Effector memory CD8-positive, alpha-beta T cell (primary cell): ENCODE measurements around the gene OTOG.

Source experiments
- ATAC-seq: fragments of 150-1000 bp; cut with Tn5 transposase; replicated peaks from 2 replicates; pipeline ENCODE4 v1.10.0; 2021; ENCODE audit warnings: mild to moderate bottlenecking, moderate library complexity
- DNase-seq, 3 experiments: peaks; one replicate each; pipeline ENCODE4 v3.0.0; 2021
- H3K27ac Mint-ChIP-seq, 2 donors: one replicate each; pipeline ENCODE4 v1.8.0; 2022; ENCODE audit warnings: mild to moderate bottlenecking in 2 of 2, mixed read lengths in 2 of 2, moderate library complexity in 2 of 2
- H3K27me3 Mint-ChIP-seq, 2 donors: one replicate each; pipeline ENCODE4 v1.8.0; 2022; ENCODE audit warnings: mixed read lengths in 2 of 2
- H3K36me3 Mint-ChIP-seq: one replicate; pipeline ENCODE4 v1.8.0; 2022; ENCODE audit warnings: mild to moderate bottlenecking, moderate library complexity, mixed read lengths; ENCODE audit not compliant: insufficient read depth
- H3K4me1 Mint-ChIP-seq, 2 donors: one replicate each; pipeline ENCODE4 v1.8.0; 2022; ENCODE audit warnings: low read depth in 2 of 2, mixed read lengths in 2 of 2
- H3K4me3 Mint-ChIP-seq, 2 donors: one replicate each; pipeline ENCODE4 v1.8.0; 2022; ENCODE audit warnings: mild to moderate bottlenecking in 2 of 2, mixed read lengths in 2 of 2, moderate library complexity in 2 of 2
- H3K9me3 Mint-ChIP-seq, 2 donors: one replicate each; pipeline ENCODE4 v1.8.0; 2022; ENCODE audit warnings: mixed read lengths in 2 of 2

The OTOG gene

GRCh38 chr11:17552041-17552355 is 4.9 kb downstream of the OTOG start:
- ATAC-seq (no peak), DNase-seq (no peak)
- H3K36me3 Mint-ChIP-seq, result no peaks in the 10 kb centered on the region
- H3K27me3 Mint-ChIP-seq, result peaks cover 35 to 59% of the 10 kb centered on the region in 2 donors
- no peak overlapping the region for H3K4me3 Mint-ChIP-seq
- H3K27ac Mint-ChIP-seq, result no peak overlapping the region
- H3K4me1 Mint-ChIP-seq, result peaks cover 3% of the 10 kb centered on the region in 2 donors
- no peaks in the 10 kb centered on the region for H3K9me3 Mint-ChIP-seq

GRCh38 chr11:17552392-17553248 is 5.6 kb downstream of the OTOG start:
- no peak for DNase-seq
- ATAC-seq, result no peak
- Mint-ChIP-seq H3K27me3 (peaks cover 29 to 59% of the 10 kb centered on the region in 2 donors), H3K27ac (no peak overlapping the region), H3K4me3 (no peak overlapping the region), H3K4me1 (peaks cover 0 to 3% of the 10 kb centered on the region in 2 donors), H3K9me3 (no peaks in the 10 kb centered on the region), H3K36me3 (no peaks in the 10 kb centered on the region)

GRCh38 chr11:17553249-17553546 is 6.1 kb downstream of the OTOG start:
- Mint-ChIP-seq H3K4me3 (no peak overlapping the region), H3K4me1 (peaks cover 0 to 3% of the 10 kb centered on the region in 2 donors)

DNA sequence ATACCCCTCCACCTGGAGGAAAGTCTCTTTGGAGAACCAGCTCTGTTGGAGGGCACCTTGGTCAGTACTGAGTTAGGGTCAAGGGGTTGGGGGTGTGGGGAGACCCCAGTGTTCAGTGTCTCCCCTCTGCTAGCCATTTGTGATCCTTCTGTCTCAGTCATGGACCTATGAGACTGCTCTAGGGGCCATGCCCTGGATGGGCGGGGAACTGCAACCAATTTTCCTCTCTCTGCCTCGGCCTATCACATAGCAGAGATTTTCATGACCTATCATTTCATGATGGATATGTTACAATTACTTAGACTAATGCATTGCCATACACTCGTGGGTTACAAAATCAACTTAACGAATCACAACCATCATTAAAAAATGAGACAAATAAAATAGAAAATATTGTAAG is 7.4 kb downstream of the OTOG start:
- DNase-seq (no peak), ATAC-seq (no peak)
- H3K4me1 Mint-ChIP-seq, result peaks cover 0 to 3% of the 10 kb centered on the region in 2 donors
- no peaks in the 10 kb centered on the region for H3K9me3 Mint-ChIP-seq
- no peak overlapping the region for H3K27ac Mint-ChIP-seq
- no peak overlapping the region for H3K4me3 Mint-ChIP-seq
- H3K36me3 Mint-ChIP-seq, result no peaks in the 10 kb centered on the region
- H3K27me3 Mint-ChIP-seq, result peaks cover 23 to 53% of the 10 kb centered on the region in 2 donors

More at GRCh38 chr11:17553249-17553546, 6.1 kb downstream of the OTOG start:
- no peaks in the 10 kb centered on the region for H3K9me3 Mint-ChIP-seq
- no peak overlapping the region for H3K27ac Mint-ChIP-seq
- no peak for DNase-seq
- peaks cover 25 to 59% of the 10 kb centered on the region in 2 donors for H3K27me3 Mint-ChIP-seq
- no peaks in the 10 kb centered on the region for H3K36me3 Mint-ChIP-seq
- no peak for ATAC-seq

DNA sequence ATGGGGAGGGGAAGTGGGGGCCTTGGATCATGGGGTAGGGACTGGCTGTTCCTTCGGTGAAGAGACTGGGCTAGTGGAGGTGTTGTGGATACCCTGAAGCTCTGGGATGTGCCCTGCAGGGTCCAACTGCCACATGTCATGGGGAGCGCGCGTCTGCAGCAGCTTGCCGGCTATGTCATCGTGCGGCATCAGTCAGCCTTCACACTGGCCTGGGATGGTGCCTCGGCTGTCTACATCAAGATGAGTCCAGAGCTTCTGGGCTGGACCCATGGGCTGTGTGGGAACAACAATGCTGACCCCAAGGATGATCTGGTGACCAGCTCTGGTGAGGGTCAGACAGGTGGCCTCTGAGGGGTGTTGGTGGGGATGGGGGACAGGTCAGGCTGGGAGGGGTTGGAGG is 9.9 kb downstream of the OTOG start:
- no peaks in the 10 kb centered on the region for H3K9me3 Mint-ChIP-seq
- peaks cover 22 to 54% of the 10 kb centered on the region in 2 donors for H3K27me3 Mint-ChIP-seq
- ATAC-seq, result no peak
- no peaks in the 10 kb centered on the region for H3K36me3 Mint-ChIP-seq
- DNase-seq, result no peak
- H3K4me3 Mint-ChIP-seq, result no peak overlapping the region
- H3K27ac Mint-ChIP-seq, result no peak overlapping the region
- H3K4me1 Mint-ChIP-seq, result no peaks in the 10 kb centered on the region

DNA sequence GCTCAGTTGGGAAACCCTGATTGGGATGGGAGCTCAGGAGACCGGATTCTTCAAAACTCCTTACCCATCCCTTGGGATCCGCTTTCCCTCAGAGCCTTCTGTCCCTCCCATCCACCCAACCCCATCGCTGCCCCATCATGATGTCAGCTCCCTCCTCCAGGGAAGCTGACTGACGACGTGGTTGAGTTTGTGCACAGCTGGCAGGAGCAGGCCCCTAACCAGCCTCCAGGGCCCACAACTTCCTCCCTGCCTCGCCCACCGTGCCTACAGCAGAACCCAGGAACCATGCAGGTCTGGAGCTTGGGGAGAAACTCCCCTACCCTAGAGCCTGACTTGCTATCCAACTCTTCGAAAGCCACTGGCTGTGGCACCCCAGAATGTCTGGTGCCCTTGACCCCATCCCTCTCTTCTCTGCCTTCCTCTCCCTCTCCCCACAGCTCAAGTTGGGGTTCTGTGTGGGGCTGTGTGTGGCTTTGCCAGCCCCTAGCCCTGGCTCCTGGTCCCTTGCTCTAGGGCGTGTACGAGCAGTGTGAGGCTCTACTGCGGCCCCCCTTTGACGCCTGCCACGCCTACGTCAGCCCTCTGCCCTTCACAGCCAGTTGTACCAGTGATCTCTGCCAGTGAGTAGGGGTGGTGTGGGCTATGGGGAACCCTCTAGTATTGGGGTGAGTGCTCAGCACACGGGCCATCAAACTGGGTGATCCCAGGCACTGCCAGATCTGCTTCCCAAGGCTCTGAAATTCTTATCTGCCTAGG is 11.1 kb downstream of the OTOG start:
- no peaks in the 10 kb centered on the region for H3K4me1 Mint-ChIP-seq
- H3K27ac Mint-ChIP-seq, result no peak overlapping the region
- DNase-seq (no peak), ATAC-seq (no peak)
- H3K27me3 Mint-ChIP-seq, result peaks cover 16 to 44% of the 10 kb centered on the region in 2 donors
- no peaks in the 10 kb centered on the region for H3K9me3 Mint-ChIP-seq
- H3K36me3 Mint-ChIP-seq, result no peaks in the 10 kb centered on the region
- no peak overlapping the region for H3K4me3 Mint-ChIP-seq

- no peaks in the 10 kb centered on the region for H3K9me3 Mint-ChIP-seq
- H3K27me3 Mint-ChIP-seq, result peaks cover 16 to 44% of the 10 kb centered on the region in 2 donors
- H3K4me3 Mint-ChIP-seq, result no peak overlapping the region
- no peaks in the 10 kb centered on the region for H3K4me1 Mint-ChIP-seq
- ATAC-seq, result no peak
- H3K36me3 Mint-ChIP-seq, result no peaks in the 10 kb centered on the region
- no peak overlapping the region for H3K27ac Mint-ChIP-seq
- no peak for DNase-seq
Measured at GRCh38 chr11:17558916-17559315, 11.9 kb downstream of the OTOG start.

DNA sequence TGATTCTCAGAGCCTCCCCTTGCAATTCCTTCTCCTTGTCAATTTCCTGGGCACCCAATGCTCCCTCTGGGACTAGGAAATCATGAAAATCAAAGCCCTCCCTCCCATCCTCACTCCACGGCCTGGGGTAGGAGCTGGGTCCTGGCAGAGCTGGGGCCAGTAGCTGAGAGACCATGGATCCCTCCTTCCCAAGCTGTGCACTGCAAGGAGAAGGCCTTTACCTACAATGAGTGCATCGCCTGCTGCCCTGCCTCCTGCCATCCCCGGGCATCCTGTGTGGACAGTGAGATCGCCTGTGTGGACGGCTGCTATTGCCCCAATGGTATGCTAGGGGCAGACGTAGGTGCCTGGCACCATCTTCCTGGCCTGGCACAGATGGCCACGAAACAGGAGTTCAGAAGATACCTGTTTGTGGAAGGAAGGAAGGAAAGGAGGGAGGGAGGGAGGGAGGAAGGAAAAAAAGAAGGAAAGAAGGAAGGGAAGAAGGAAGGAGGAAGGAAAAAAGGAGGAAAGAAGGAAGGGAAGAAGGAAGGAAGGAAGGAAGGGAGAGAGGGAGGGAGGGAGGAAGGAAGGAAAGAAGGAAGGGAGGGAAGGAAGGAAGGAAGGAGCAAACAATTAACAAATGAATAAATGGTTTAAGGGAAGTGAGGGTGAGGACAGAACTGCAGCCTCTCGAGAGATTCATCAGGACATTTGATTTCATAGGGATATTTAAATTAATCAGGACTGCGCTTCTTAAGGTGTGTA is 12.5 kb downstream of the OTOG start:
- H3K27ac Mint-ChIP-seq, result no peak overlapping the region
- no peaks in the 10 kb centered on the region for H3K4me1 Mint-ChIP-seq

DNA sequence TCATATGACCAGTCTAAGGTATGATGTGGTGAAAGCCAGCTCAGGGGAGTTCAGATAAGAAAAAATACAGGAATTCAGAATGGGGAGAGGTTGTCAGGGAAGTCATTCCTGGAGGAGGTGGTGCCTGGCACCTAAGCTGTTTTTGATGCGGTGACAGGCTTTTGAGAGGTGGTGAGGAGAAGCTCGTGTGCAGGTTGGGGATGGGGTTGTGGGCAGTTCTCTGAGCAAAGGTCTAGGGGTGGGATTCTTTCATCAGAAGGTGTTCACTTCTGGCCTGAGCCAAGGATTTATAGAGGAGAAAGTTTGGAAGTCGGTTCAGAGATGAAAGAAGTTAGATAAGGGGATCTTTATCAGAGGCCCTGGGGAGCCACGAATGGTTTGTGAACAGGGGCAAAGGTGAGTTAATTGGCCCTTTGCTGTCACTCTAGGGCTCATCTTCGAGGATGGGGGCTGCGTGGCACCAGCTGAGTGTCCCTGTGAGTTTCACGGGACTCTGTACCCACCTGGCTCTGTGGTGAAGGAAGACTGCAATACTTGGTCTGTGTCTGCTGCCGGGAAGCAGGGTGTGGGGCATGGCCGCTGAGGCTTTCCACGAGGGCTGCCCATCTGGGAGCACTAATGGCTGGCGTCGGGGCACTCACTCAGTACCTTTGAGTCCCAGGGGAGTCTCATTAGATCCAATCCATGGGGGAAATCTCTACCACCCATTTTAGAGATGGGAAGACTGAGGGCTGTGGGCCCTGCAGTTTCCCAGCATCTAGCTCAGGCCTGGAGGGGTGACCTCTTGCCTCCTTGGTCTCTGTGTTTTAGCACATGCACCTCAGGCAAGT is 13.4 kb downstream of the OTOG start:
- Mint-ChIP-seq H3K27me3 (peaks cover 9 to 44% of the 10 kb centered on the region in 2 donors), H3K4me3 (no peak overlapping the region), H3K9me3 (no peaks in the 10 kb centered on the region), H3K36me3 (no peaks in the 10 kb centered on the region), H3K4me1 (no peaks in the 10 kb centered on the region), H3K27ac (no peak overlapping the region)
- no peak for DNase-seq
- ATAC-seq, result no peak

More for the DNA sequence above, 12.5 kb downstream of the OTOG start:
- no peak overlapping the region for H3K4me3 Mint-ChIP-seq
- ATAC-seq (no peak), DNase-seq (no peak)
- no peaks in the 10 kb centered on the region for H3K9me3 Mint-ChIP-seq
- no peaks in the 10 kb centered on the region for H3K36me3 Mint-ChIP-seq
- H3K27me3 Mint-ChIP-seq, result peaks cover 16 to 44% of the 10 kb centered on the region in 2 donors

GRCh38 chr11:17561111-17561415 is 14.0 kb downstream of the OTOG start:
- Mint-ChIP-seq H3K27ac (no peak overlapping the region), H3K4me3 (no peak overlapping the region), H3K4me1 (no peaks in the 10 kb centered on the region), H3K27me3 (peaks cover 9 to 42% of the 10 kb centered on the region in 2 donors), H3K9me3 (no peaks in the 10 kb centered on the region), H3K36me3 (no peaks in the 10 kb centered on the region)
- DNase-seq, result no peak
- ATAC-seq, result no peak

- H3K4me1 Mint-ChIP-seq, result no peaks in the 10 kb centered on the region
- no peak for DNase-seq
- no peaks in the 10 kb centered on the region for H3K36me3 Mint-ChIP-seq
- H3K4me3 Mint-ChIP-seq, result no peak overlapping the region
- peaks cover 9 to 37% of the 10 kb centered on the region in 2 donors for H3K27me3 Mint-ChIP-seq
- no peak overlapping the region for H3K27ac Mint-ChIP-seq
- H3K9me3 Mint-ChIP-seq, result no peaks in the 10 kb centered on the region
- no peak for ATAC-seq
Measured at GRCh38 chr11:17561526-17561925, 14.5 kb downstream of the OTOG start.

- H3K27me3 Mint-ChIP-seq, result peaks cover 6 to 20% of the 10 kb centered on the region in 2 donors
- H3K9me3 Mint-ChIP-seq, result no peaks in the 10 kb centered on the region
- no peaks in the 10 kb centered on the region for H3K36me3 Mint-ChIP-seq
- DNase-seq (no peak), ATAC-seq (no peak)
- H3K4me3 Mint-ChIP-seq, result no peak overlapping the region
- H3K4me1 Mint-ChIP-seq, result no peaks in the 10 kb centered on the region
- H3K27ac Mint-ChIP-seq, result no peak overlapping the region
Measured at GRCh38 chr11:17563231-17563646, 16.2 kb downstream of the OTOG start.
